Brain microvascular endothelial cell (primary cell): ENCODE data around the gene KANK4.

ENCODE experiments used
- DNase-seq: peaks from one replicate; pipeline ENCODE4 v3.0.0-alpha.2; 2020
- H3K27ac ChIP-seq: fragments of 250-450 bp; sonication (Bioruptor Pico); 2 replicates; pipeline ENCODE4 v1.5.1; 2020; ENCODE audit warnings: mild to moderate bottlenecking, moderate library complexity
- H3K27me3 ChIP-seq: fragments of 250-450 bp; sonication (Bioruptor Pico); replicated peaks from 2 replicates; pipeline ENCODE4 v1.5.1; 2020; ENCODE audit warnings: mild to moderate bottlenecking
- H3K36me3 ChIP-seq: fragments of 250-450 bp; sonication (Bioruptor Pico); replicated peaks from 2 replicates; pipeline ENCODE4 v1.5.1; 2020; ENCODE audit warnings: mild to moderate bottlenecking
- H3K4me3 ChIP-seq: 2 replicates; pipeline ENCODE4 v1.5.1; 2011; ENCODE audit warnings: low read depth, mild to moderate bottlenecking, control low read depth, low read length, moderate library complexity
- CTCF ChIP-seq: IDR thresholded peaks from 2 replicates; pipeline ENCODE4 v1.5.1; 2011; ENCODE audit warnings: low read depth, mild to moderate bottlenecking, moderate library complexity, low read length, control low read depth, inconsistent platforms; ENCODE audit errors: missing control alignments
- in situ Hi-C: cut with HindIII; loops from 2 replicates; pipeline ENCODE4 v1.10.0; 2017; ENCODE audit warnings: low sequenced_read_pairs, low pct_ligation_motif_present

Gene KANK4

GRCh38 chr1:62281922-62282555, 37.2 kb downstream of the KANK4 start:
- Histone ChIP-seq H3K36me3 (no peaks in the 10 kb centered on the region), H3K27ac (no peak overlapping the region), H3K4me3 (no peak overlapping the region), H3K27me3 (peaks cover 9% of the 10 kb centered on the region)
- no peak for TF ChIP-seq CTCF
- in situ Hi-C loops = no loop called here
- no peak for DNase-seq

GRCh38 chr1:62280960-62281465, 38.2 kb downstream of the KANK4 start:
- H3K4me3 ChIP-seq = no peak overlapping the region
- no peak overlapping the region for H3K27ac ChIP-seq
- no peak for DNase-seq
- in situ Hi-C loops = no loop called here
- peaks cover 2% of the 10 kb centered on the region for H3K27me3 ChIP-seq
- no peaks in the 10 kb centered on the region for H3K36me3 ChIP-seq
- TF ChIP-seq CTCF = no peak

GRCh38 chr1:62280150-62280549, 39.1 kb downstream of the KANK4 start:
- no peaks in the 10 kb centered on the region for H3K36me3 ChIP-seq
- no peak overlapping the region for H3K27ac ChIP-seq
- peaks cover 2% of the 10 kb centered on the region for H3K27me3 ChIP-seq
- no peak for TF ChIP-seq CTCF
- no peak for DNase-seq
- H3K4me3 ChIP-seq = no peak overlapping the region
- in situ Hi-C loops = no loop called here

- TF ChIP-seq CTCF = no peak
- in situ Hi-C loops = no loop called here
- Histone ChIP-seq H3K27ac (no peak overlapping the region), H3K36me3 (no peaks in the 10 kb centered on the region), H3K27me3 (no peaks in the 10 kb centered on the region), H3K4me3 (no peak overlapping the region)
- no peak for DNase-seq
These were observed 42.4 kb downstream of the KANK4 start for GRCh38 chr1:62276791-62277190.

GRCh38 chr1:62274496-62275485, 44.4 kb downstream of the KANK4 start:
- no peak for TF ChIP-seq CTCF
- no peak for DNase-seq
- in situ Hi-C loops = no loop called here
- no peak overlapping the region for H3K27ac ChIP-seq
- H3K36me3 ChIP-seq = no peaks in the 10 kb centered on the region
- no peak overlapping the region for H3K4me3 ChIP-seq
- H3K27me3 ChIP-seq = no peaks in the 10 kb centered on the region
